GM12873 (cell line): ENCODE results near the gene NFKBIA.

Source experiments
- TF ChIP-seq, protein P1 (sequence below): IDR thresholded peaks from 2 replicates; pipeline ENCODE4 v1.5.1; 2012; ENCODE audit warnings: low read depth, mild to moderate bottlenecking, moderate library complexity, low read length, control low read depth; ENCODE audit not compliant: insufficient read depth; ENCODE audit errors: missing control alignments

NFKBIA gene

DNA sequence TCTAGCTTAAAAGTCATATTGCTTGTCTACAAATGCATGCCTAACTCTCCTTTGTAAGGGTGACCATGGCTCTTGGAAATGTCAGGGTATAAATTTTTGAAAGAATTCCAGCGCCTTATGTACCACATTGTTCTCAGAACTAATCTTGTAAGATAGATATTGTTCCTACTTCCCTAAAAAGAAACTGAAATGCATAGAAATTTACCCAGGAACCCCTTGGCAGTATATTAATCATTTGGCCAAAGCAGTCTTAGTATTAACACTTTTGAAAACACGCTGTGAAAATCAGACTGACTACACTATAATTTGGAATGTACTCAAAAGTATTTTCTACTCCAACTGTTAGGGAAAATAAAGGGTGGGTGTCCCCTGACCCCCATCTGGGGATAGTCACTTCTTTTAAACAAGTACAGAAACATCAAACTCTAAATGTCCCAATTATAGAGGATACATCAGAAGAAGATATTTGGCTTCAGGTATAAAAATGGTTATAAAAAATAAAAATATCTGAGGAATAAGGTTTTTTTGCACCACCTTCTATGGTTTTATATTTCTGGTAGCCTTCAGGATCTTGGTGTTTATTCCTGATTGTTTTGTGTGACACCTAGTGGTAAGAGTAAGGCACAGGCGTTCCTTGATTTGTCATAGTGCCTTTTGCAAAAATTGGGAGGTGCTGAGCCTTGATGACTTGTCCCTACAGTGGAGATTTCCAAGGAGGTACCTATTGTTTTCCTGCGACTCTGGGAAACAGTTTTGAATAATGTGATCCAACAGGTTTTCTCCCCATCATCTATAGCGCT lies 2.2 kb upstream of the NFKBIA start:
- TF ChIP-seq, protein P1, sequence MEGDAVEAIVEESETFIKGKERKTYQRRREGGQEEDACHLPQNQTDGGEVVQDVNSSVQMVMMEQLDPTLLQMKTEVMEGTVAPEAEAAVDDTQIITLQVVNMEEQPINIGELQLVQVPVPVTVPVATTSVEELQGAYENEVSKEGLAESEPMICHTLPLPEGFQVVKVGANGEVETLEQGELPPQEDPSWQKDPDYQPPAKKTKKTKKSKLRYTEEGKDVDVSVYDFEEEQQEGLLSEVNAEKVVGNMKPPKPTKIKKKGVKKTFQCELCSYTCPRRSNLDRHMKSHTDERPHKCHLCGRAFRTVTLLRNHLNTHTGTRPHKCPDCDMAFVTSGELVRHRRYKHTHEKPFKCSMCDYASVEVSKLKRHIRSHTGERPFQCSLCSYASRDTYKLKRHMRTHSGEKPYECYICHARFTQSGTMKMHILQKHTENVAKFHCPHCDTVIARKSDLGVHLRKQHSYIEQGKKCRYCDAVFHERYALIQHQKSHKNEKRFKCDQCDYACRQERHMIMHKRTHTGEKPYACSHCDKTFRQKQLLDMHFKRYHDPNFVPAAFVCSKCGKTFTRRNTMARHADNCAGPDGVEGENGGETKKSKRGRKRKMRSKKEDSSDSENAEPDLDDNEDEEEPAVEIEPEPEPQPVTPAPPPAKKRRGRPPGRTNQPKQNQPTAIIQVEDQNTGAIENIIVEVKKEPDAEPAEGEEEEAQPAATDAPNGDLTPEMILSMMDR = peak; percentile 73

DNA sequence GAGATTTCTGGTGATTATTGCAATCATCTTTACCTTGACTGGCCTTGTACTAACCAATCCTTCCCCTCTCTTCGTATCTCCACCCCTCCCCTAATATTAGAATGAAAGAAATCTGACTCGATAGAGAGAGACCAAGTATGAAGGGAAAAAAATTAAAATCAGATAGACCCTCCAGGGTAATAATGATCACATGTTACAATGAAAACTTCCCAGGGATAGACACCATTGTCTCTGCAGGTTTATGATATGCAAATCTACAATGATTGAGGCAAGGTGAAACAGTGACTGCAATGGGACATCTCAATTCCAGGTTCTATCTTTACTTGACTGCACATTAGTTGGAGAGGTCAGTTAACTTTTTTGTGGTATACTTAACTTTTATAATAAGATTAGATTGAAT lies 1.5 kb upstream of the NFKBIA start:
- TF ChIP-seq, protein P1 = no peak

GRCh38 chr14:35405304-35405996 lies 901 bp upstream of the NFKBIA start:
- TF ChIP-seq, protein P1 = peak; percentile 3

GRCh38 chr14:35403603-35404448 lies 723 bp downstream of the NFKBIA start:
- TF ChIP-seq, protein P1 = no peak

DNA sequence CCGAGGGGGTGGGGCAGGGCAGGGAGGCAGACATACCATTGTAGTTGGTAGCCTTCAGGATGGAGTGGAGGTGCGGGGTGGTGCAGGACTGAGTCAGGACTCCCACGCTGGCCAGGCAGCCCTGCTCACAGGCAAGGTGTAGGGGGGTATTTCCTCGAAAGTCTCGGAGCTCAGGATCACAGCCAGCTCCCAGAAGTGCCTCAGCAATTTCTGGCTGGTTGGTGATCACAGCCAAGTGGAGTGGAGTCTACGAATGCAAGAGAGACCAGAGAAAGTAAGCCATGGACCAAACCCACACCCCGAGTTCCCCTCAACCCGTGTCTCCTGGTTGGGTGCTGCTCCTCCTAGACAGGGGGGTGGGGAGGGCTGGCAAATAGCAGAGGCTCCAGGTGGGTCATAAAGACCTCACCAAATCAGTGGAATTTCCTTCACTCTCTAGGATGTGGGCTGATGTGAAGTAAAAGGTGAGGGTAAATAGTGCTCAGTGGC lies 1.4 kb downstream of the NFKBIA start:
- TF ChIP-seq, protein P1 = no peak

DNA sequence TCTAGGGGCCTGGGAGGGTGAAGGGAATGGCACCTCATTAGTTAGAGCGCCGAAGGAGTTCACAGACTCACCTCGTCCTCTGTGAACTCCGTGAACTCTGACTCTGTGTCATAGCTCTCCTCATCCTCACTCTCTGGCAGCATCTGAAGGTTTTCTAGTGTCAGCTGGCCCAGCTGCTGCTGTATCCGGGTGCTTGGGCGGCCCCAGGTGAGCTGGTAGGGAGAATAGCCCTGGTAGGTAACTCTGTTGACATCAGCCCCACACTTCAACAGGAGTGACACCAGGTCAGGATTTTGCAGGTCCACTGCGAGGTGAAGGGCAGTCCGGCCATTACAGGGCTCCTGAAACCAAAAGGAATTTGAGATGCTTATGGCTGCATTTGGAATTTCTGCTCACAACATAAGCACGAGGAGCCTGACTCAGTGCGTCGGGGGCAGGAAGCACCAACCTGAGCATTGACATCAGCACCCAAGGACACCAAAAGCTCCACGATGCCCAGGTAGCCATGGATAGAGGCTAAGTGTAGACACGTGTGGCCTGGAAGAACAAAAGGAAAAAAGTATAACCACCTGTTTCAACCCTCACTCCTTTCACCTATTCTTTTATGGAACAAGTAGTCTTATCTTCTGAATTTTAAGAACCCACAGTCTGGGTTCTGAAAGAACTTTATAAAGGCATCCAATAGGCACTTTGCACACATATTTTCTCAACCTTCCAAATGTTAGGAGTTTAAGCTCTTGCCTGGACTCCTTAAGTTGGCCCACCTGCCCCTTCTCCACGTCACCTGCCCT lies 2.0 kb downstream of the NFKBIA start:
- TF ChIP-seq, protein P1 = no peak
